ENCODE results near the gene PYROXD2.
"Not testable (repeated sequence)": the region's sequence is repeated elsewhere in the genome, so short reads cannot be mapped to it uniquely, and the experiment has no call there.

Gene PYROXD2

DNA sequence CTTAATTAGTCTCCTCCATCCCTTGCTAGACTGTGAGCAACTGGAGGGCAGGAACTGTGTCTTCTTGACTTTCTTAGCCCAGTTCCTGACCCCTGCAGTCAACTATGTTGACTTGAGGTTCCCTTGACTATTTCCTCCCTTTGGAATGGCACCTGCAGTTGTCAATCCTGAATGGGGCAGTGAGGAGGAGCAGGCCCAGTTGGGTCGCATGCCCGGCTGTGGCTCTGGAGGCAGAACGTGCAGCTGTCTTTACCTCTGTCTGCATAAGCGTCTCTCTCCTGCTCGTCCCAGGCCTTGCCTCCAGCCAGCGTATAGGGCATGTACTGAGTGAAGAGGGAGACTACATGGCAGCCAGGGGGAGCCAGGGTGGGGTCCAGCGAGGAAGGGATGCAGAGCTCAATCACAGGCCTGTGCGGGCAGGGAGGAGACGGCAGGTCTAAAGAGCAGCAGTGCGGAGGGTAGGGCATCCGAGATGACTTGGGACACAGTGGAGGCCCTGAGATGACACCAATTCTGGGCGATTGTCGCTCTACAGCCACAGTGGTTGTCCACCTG lies 26.8 kb downstream of the PYROXD2 start:
- DNase-seq = no peak

DNA sequence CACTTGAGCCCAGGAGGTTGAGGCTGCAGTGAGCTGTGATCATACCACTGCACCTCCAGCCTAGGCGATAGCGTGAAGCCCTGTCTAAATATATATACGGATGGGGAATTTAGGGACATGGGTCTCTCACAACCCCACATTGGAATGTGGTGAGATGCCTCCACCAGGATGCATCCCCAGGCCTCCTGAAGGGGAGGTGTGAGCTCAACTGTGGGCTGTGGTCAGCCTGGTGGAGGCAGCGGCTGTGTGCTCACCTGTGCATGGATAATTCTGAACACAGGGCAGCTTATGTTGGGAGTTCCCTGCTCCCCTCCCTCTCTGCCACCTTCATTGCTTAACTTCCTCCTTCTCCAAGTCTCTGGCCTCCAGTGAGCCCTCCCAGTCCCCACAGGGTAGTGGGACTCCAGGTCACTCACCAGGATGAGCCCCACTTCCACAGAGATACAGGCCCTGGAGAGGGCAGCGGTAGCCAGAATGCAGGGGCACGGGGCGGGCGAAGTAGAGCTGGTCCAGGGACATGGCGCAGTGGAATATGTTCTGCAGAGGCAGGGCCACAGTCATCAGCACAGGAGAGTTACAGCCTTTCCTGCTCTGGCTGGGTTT lies 30.4 kb downstream of the PYROXD2 start:
- no peak for DNase-seq

DNA sequence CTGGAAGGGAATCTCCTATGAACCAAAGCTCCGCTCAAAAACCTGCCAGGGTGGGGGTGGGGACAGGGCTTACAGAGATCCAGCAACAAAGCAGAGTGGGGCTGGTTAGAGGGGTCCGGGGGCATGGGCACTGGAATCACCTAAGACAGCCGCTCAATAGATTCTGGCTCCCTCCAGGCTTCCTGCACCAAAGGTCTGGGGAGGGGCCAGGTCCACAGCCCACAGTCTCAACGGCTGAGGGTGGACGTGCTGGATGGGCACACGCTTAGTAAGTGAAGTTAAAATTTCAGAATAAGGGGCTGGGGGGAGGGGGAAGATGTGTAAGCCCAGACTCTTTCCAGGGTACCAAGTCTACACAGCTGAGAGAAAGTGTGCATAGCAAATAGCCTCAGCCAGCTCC lies 31.1 kb downstream of the PYROXD2 start:
- no peak for DNase-seq

DNA sequence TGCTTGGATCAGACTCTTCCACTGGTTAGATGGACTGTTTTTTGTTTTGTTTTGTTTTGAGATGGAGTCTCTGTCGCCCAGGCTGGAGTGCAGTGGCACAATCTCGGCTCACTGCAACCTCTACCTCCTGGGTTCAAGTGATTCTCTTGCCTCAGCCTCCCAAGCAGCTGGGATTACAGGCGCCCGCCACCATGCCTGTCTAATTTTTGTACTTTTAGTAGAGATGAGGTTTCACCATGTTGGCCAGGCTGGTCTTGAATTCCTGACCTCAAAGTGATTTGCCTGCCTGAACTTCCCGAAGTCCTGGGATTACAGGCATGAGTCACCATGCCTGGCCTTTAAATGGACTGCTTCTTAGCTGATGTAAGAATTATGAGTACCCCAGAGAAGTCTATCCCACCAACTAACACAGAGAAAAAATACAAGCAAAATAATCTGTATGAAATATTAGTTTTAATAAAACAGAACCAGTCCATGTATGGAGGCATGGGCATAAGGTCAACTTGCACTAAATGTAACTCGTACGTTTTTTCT lies 31.8 kb downstream of the PYROXD2 start:
- DNase-seq = not testable (repeated sequence)

DNA sequence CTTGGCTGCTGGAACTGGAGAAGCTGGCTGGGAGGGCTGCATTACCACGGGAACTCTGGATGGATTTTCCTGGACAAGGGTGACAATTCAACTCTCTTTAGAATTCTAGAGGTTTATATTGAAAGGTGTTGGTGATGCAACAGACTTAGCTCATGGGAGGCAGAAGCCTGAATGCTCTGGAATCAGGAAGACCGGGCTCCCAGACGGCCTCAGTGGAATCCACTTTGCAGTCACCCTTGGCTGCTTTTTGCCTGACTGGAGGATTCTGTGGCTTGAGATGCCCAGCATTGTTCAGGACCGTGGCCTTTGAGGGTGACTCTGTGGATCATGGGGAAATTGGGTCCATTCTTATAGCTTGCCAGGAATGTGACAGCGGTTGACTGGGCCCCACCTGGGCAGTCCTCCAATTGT lies 32.3 kb downstream of the PYROXD2 start:
- DNase-seq = no peak

DNA sequence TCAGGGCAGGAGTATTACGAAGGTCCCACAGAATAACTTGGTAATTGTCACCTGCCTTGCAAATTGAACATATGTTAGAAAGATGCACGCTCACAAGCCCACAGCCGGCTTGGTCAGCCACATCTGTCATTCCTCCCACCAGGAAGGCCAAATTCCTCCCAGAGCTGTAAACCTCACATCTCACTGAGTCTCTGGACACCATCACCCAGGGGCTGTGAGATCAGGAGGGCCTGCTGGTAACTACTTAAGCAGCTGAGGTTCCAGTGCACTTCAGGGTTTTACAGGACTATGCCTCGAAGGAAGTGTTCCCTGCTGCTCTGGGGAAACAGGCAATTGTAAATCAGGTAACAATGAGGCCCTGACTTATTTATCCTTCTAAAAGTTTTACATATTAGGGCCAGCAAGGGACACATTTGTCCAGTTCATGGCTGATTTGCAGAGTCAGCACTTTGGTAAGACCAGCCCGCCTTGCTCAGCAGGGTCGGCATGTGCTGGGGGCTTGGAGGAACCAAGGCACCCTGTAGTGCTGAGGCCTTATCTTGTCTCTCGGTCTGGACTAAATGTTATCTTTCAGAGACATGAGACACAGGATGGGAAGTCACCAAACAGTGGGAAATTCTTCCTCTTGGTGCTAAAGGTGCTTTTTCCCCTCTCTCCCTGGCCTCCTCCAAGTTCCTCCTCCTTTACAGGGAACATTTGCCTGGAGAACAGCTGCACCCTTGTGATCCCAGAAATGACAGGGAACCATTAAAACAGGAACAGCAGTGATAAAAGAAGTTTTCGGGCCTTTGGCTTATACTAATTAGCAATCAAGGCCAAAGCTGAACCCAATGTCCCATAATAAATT lies 34.3 kb downstream of the PYROXD2 start:
- no peak for DNase-seq

DNA sequence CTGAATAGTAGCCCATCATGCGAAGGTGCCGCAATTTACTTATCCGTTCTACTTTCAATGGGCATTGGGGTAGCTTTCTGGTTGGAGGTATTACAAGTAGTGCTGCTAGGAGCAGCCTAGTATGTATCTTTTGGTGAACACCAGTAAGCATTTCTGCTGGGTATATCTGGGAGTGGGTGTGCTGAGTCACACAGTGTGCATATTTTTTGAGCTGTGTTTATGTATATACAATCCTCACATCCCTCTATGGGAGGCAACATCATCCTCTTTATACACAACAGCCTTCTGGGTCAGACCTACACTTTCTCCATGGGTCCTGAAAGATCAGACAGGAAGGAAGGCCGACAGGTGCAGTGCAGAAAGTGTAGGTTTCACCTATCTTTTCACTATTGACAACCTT lies 36.3 kb downstream of the PYROXD2 start:
- no peak for DNase-seq

DNA sequence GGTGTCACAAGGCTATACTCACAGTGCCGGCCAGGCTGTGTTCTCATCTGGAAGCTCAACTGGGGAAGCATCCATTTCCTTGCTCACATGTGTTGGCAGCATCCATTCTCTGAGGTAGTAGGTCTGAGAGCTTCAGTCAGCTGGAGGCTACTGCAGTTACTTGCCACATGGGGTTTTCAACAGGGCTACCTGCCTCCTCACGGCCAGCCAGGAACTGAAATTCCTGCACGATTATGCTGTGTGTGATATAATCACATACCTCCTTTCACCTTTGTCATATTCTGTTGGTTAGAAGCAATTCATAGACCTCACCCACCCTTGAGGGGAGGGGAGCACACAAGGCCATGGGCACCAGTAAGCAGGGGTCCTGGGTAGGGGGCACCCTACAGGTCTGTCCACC lies 37.4 kb downstream of the PYROXD2 start:
- DNase-seq = no peak

DNA sequence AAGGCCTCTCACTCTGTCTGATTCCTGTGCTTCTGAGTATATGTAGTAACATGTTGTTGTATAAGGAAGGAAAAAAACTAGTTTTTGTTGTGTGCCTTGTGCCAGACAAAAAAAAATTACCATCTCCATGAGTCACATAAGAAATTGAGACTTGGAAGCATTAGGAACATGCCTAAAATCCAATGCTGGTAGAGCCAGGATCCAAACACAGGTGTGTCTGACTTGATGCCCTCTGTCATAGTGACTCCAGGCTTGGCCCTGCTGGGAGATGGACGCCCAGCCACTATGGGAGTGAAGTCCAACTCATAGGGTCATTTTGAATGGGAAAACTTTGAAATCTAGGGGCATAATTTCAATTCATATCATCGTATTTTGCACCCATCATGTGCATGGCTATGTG lies 38.0 kb downstream of the PYROXD2 start:
- DNase-seq = no peak

DNA sequence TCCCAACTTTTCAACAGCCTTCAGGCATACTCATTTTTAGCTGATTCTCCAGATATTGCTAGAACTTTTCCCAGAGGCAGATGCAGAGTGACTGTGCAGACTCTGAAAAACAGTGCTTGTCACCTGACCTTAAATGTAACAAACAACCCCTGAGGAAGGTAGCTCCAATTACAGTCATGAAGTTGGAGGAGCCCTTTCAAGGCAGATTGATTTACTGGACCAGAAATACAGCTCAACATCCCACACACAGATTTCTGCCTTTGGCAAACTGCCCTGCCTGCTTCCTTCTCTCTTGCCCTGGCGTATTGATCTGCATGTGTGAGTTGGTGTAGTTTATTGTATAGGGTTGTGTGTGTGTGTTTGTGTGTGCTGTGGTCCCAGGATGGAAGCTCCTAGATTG lies 38.5 kb downstream of the PYROXD2 start:
- no peak for DNase-seq

DNA sequence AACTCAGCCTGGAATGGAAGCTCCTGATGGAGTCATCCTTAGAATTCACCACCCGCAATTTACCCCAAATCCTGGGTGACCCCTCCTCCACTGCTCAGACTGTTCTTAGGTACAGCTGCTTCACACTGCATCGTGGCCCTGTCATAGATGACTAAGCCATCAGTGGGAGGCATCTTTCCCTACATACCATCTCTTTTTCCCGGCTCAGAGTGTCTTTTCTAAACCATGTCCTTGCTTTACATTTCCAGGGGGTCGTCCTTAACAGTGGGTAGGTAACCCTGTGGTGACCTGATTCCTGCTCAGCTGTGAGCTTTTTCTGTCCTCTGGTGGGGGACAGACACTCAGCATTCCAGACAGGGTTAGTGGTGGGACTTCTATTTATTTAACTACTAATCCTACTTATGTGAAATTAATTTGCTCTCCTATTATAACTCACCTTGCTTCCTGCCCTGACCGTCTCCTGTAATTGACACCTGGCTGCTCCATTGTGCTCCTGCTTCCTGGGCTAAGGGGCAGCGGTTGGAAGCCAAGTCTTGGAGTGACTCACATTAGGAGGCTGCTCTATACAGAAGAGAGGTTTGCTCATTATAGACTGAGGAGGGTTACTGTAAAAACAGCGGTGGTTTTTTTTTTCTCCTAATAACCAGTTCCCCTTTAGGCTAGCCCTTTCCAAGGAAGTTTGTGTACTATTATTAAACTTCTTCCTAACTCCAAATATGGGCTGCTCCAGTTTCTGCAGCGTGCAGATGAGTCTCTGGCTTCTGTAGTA lies 40.6 kb downstream of the PYROXD2 start:
- no peak for DNase-seq

DNA sequence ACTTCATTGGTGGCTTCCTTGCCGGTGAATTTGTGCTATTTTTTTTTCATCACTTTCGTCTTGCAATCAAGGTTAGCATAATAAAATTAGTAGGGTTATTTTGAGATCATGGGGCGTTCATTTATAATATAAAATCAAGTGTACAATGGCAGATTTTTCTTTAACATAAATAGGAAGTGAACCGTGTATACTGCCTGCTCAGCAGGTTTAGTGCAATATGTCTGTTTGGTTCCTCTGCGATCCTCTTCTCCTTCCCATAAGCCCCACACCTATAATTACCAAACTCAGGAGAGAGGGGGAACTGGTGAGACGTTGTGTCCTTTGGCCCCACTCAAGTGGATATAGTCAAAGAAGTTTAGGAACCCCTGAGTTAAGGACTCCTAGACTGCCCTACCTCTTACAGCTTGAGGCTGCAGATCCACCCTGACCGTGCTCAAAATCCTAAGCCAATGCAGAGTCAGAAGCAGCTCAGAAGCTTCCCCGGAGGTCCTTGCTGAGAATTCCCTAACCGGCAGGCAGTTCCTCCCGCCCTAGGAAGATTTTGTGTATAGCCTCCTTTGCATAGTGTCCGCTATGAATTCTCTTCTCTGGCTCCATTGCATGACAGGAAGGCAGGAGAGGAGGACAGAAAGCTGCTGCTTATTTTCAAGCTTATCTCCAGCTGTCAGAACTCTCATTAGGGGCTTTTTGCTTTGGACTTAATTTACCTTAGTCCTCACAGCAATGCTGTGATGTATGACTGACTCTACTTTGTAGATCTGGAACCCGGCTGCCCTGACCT lies 41.5 kb downstream of the PYROXD2 start:
- DNase-seq = no peak

DNA sequence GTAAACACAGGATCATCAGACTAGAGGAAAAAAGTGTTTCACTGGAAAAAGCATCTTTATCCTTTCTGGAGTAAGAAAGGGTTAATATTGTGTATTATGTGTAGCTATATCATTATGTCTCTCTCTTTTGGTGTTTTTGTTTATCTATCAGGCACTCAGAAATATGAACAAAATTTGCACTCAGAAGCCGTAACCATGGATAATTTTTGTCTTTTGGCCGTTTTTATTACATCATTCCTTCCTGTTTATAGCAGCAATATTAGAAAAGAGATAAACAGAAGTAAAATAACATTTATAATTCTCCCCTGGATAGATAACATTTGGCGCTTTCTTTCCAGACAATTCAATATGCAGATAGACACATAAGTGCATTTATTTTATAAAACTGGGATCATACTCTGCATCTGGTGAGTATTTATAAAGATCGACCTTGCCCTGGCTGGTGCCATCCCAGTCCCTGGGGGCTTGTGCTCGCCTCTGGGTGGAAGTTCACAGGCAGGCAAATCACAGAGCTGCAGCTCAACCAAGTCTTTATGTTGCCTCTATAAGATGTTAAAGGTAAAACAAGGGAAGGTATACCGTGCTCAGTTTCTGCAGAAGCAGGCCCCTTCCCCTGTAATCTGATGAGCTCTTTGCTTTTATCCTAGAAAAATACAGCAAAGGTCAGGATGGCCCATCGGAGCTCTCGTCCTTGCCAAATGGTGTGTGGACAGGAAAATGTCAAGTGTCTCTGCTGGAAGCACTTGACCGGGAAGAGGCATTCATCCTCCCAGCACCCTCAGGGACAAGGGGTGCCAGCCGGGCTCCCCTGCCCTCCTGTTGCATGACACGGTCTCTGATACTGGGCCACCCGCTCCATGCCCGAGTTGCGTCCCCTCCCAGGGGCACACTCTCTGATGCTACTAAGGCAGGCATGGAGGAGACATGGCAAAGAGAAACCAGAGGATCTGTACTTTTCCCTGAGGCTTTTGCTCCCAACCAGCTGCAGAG lies 43.9 kb downstream of the PYROXD2 start:
- no peak for DNase-seq

DNA sequence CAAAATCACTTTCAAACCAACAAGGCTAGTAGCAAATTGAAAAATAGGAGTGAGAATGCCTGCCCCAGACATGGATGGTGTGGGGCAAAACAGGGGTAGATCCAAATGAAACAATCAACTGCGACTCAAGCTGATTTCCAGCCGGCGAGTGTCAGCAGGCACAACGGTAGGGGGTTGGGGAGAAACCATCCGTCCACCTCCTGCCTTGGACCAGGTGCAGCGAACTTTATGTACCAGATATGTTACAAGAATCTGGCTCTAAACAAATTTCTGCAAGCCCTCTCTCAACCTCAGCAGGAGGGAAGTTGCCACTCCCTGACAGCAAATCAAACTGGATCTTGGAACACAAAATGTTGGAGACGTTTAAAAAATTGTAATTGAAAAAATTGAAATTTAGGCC lies 45.2 kb downstream of the PYROXD2 start:
- no peak for DNase-seq

DNA sequence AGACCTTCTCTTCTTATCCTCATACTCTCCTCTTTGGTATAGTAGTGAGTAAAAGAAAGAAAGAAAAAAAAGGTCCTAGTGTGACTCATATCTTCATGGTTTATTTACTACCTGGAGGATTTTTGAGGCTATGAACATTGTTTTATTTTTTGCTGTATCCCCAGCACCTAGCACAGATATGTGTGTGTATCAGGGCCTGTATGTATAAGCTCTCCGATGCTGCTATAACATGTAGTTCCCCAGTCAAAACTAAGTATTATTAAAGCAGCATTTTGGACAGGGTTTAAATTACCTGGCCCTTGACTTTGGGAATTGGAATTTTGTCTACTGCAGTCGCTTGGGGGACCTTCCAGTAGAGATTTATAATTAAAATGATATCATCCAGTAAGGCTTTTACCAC lies 46.3 kb downstream of the PYROXD2 start:
- no peak for DNase-seq

DNA sequence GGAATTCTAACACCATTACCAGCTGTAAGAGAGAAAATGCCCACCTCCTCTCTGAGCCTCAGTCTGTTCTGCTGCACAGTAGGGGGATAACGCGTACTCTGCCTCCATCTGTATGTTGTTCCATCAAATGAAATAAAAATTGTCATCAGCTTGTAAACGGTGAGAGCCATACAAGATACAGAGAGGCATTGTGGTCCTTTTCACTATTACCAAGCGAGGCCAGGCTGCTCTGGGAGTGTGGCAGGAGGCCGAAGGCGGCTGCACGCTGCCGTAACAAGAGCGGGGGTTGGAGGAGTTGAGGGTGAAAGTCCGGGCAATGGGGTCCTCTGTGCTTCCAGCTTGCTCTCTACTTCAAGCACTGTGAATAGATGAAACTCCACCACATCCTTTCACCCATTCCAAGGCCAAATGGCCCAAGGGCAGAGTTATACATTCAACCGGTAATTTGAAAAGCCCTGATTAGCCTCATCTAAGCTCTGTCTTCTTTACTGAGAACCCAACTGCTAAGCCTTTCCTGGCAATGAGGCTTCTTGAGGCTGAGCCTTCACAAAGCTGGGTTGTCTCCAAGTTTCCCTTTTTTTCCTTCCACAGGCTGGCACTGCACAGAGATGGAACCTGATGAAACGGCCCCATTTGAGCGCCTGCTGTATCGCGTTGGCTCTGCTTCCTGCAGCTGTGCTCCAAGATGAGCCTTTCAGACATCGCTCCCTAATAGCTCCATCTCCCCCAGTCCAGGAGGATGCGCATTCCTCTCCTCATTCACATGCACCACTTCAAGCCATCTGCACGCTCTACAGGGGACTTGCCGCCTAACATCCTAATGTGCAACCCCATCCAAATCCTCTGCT lies 47.2 kb downstream of the PYROXD2 start:
- DNase-seq = no peak

DNA sequence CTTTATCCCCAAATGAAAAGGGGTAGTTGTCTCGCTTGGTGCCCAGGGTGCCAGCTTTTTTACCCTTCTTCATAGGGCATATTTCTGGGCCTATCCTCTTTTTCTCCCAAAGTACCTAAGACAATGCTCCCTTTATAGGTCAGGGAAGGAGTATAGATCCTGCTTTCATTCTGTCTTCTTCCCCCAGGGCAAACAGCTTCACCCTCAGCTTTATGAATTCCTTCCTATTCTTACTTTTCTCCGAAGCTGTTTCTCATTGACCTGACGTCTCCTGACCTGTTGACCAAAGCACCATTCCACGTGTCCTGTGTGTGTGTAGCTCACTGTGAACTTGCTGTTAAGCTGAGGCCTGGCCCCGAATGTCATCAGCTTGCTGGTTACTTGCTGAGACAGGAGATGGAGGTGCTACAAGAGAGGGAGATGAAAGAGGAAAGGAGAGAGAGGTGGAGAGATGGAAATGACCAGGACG lies 48.9 kb downstream of the PYROXD2 start:
- no peak for DNase-seq

DNA sequence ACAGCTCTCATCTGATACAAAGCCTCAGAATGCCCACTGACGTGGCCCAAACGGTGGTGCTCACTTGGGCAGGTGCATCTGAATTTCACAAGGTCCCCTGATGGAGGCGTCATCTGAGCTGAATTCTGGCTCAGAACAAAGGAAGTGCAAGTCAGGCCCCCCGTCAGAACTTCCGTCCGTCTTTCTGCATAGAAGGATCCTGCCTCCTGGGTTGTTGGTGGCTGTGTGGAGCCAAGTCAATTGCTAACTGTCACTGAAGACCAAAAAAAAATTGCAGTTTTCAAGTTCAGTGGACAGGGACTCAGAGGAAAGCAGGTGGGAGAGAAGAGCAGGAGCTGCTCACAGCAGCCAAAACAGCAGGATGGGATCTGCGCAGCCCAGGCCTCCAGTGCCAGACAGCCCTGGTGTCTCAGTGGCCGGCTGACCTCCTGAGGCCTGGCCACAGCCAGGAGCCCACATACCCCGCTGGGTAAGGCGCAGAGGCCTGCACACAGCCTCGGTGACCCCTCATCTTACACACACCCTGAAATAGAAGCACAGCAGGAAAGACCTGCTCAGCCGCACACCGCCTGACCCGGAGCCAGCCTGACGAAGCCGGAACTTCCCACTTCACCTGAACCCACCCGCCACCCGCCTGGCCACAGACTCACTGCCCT lies 49.4 kb downstream of the PYROXD2 start:
- DNase-seq = no peak

DNA sequence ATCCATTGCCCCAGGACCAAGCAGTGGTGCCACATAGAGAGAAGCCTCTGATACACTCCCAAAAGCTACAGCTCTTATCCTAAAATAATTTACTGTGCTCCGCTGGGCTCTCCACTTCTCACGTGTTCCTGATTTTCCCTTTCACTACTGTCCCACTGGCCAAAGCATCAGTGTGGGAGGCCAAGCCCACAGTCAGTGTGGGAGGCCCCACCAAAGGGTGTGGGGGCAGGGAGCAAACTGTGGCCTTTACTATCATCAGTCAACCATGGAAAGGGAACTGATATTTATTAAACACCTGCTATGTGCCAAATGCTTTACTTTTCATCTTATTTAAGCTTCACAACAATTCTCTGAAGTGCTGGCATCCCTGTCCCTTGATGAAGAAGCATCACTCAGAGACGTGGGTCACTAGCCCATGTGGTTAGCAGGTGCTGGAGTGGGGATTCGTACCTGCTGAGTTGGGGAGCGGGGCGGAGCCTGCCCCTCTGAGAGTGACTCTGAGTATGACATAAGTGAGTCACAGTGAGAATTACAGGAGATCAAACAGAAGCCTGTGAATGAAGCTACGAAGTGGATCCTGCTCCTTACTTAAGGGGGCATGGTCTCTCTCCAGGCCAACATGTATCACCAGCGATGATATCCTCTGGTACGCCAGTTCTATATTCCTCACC lies 50.4 kb downstream of the PYROXD2 start:
- no peak for DNase-seq
